ENCODE data around the gene ST6GAL1. TPM values are rescaled to one million over a fixed set of nuclear protein-coding genes. Genes with fewer than 3 reads are reported as not detected.
A peak's percentile ranks its signal among the peaks of the same experiment; 100 is the strongest.
"Not testable (repeated sequence)": the region's sequence is repeated elsewhere in the genome, so short reads cannot be mapped to it uniquely, and the experiment has no call there.

The ST6GAL1 gene
- total RNA-seq, result 100 to 1,000 TPM; 222 to 232 TPM
- polyA plus RNA-seq, result 100 to 1,000 TPM; 165 to 172 TPM

- H3K36me3 ChIP-seq (ENCODE audit: insufficient read depth, low read length), result peaks cover 10% of the 10 kb centered on the region
- Mint-ChIP-seq H3K36me3 (peaks cover 26 to 41% of the 10 kb centered on the region in 2 donors), H3K4me1 (peaks cover 18 to 52% (median 33%) of the 10 kb centered on the region in 4 donors), H3K27me3 (no peaks in the 10 kb centered on the region), H3K4me3 (peak within 1 kb of the TSS; percentile 91 to 100 (median 99)), H3K27ac (peak within 1 kb of the TSS; percentile 90 to 98 (median 96)), H3K9me3 (peaks cover 0 to 4% (median 0%) of the 10 kb centered on the region in 8 donors)
- ChIA-PET POLR2A (ENCODE audit: partially characterized antibody) (interaction anchor here (0.6 to 6.1 kb wide), 24 partner anchors 8 to 994 kb away, joined by 3 to 136 read pairs (median 14); partner anchors contain the start of genes EIF4A2 and RPL39L), CTCF (ENCODE audit: partially characterized antibody) (interaction anchor here (1.1 to 12.6 kb wide), 10 partner anchors 8 to 235 kb away, joined by 5 to 184 read pairs (median 12); no protein-coding TSS in a partner anchor)
- H3K27me3 ChIP-seq (ENCODE audit: insufficient read depth, low read length), result no peaks in the 10 kb centered on the region
- DNase-seq, result peak; percentile 55 to 74 (median 59)
- peaks cover 31% of the 10 kb centered on the region for H3K4me1 ChIP-seq (ENCODE audit: insufficient read depth, low read length)
- H3K9me3 ChIP-seq (ENCODE audit: control insufficient read depth in 1 of 2, low read length in 2 of 2), result no peaks in the 10 kb centered on the region
- H3K4me3 ChIP-seq (ENCODE audit: low read length in 2 of 2), result peak within 1 kb of the TSS; percentile 85 to 92
- intact Hi-C loops (cut with micrococcal nuclease), result loop anchor here (2.0 to 5.0 kb wide), 4 partner anchors 29 to 237 kb away; no protein-coding TSS in a partner anchor
- H3K27ac ChIP-seq (ENCODE audit: low read depth, low read length), result peak within 1 kb of the TSS; percentile 81
Observed at GRCh38 chr3:186930143-186930640, at the start of gene ST6GAL1. TSS of gene ST6GAL1 (plus strand) at chr3:186930526. CDS start at chr3:187042704, 112,178 bp downstream.

DNA sequence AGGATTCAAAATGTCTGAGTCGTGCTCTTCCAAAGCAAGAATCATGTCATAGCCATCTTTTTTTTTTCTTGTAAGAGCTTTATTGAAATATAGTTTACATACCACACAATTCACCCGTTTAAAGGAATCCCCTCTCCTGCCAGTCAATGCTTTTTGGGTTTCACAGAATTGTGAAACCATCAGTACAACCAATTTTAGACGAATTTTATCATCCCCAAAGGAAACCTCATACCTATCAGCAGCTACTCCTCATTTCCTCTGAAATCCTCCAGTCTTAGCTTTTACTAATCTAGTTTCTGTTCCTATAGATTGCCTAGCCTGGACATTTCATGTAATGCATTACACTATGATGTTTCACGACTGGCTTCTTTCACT lies 48.2 kb upstream of the ST6GAL1 start:
- POLR2A ChIA-PET (ENCODE audit: partially characterized antibody), result interaction anchor here (0.8 to 3.7 kb wide), 5 partner anchors 10 to 146 kb away, joined by 3 to 36 read pairs (median 6); partner anchors contain the start of gene ST6GAL1
- H3K4me1 Mint-ChIP-seq, result peaks cover 30 to 55% (median 40%) of the 10 kb centered on the region in 4 donors
- intact Hi-C loops (cut with micrococcal nuclease), result loop anchor here (2.0 kb wide), 1 partner anchor 51 kb away; no protein-coding TSS in a partner anchor

DNA sequence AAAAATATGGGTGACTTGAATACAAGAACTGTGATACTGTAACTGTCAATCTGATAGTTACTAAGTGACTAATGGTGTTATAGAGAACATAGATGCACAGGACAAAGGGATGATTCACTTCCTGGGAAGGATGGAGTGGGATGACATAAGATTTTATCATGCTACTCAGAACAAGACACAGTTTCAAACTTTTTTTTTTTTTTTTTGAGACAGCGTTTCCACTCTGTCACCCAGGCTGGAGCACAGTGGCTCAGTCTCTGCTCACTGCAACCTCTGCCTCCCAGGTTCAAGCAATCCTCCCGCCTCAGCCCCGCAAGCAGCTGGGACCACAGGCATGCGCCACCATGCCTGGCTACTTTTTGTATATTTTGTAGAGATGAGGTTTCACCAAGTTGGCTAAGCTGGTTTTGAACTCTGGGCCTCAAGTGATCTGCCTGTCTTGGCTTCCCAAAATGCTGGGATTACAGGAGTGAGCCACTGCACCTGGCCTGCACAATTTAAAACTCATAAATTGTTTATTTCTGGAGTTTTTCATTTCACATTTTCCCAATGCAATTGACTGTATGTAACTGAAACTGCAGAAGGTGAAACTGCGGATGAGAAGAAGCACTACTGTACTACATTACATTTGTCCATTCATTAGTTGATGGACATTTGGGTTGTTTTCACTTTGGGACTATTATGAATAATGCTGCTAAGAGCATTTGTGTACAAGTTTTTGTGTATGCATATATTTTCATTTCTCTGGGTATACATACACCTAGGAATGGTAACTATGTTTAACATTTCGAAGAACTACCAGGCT lies 47.2 kb upstream of the ST6GAL1 start:
- Mint-ChIP-seq H3K9me3 (peaks cover 0 to 7% (median 2%) of the 10 kb centered on the region in 8 donors), H3K27me3 (no peaks in the 10 kb centered on the region), H3K4me1 (peaks cover 30 to 55% (median 40%) of the 10 kb centered on the region in 4 donors), H3K4me3 (peak overlapping the region in 6 of 8 donors; percentile 17 to 77 (median 39)), H3K36me3 (peaks cover 0 to 8% of the 10 kb centered on the region in 2 donors), H3K27ac (peak overlapping the region in 5 of 7 donors; percentile 11 to 26 (median 17))
- no peaks in the 10 kb centered on the region for H3K36me3 ChIP-seq (ENCODE audit: insufficient read depth, low read length)
- CTCF ChIA-PET (ENCODE audit: partially characterized antibody), result interaction anchor here (0.7 to 1.2 kb wide), 3 partner anchors 11 to 230 kb away, joined by 3 to 4 read pairs (median 3); no protein-coding TSS in a partner anchor
- no peak overlapping the region for H3K27ac ChIP-seq (ENCODE audit: low read depth, low read length)
- H3K4me3 ChIP-seq (ENCODE audit: low read length in 2 of 2), result no peak overlapping the region
- H3K27me3 ChIP-seq (ENCODE audit: insufficient read depth, low read length), result no peaks in the 10 kb centered on the region
- intact Hi-C loops (cut with micrococcal nuclease), result loop anchor here (2.0 kb wide), 1 partner anchor 50 kb away; no protein-coding TSS in a partner anchor
- no peaks in the 10 kb centered on the region for H3K9me3 ChIP-seq (ENCODE audit: control insufficient read depth in 1 of 2, low read length in 2 of 2)
- peaks cover 45% of the 10 kb centered on the region for H3K4me1 ChIP-seq (ENCODE audit: insufficient read depth, low read length)
- POLR2A ChIA-PET (ENCODE audit: partially characterized antibody), result interaction anchor here (1.4 to 3.7 kb wide), 4 partner anchors 26 to 145 kb away, joined by 3 to 36 read pairs (median 6); partner anchors contain the start of gene ST6GAL1
- DNase-seq, result no peak

More for the DNA sequence above, 48.2 kb upstream of the ST6GAL1 start:
- CTCF ChIA-PET (ENCODE audit: partially characterized antibody), result interaction anchor here (0.7 to 1.2 kb wide), 3 partner anchors 10 to 231 kb away, joined by 3 to 4 read pairs (median 3); no protein-coding TSS in a partner anchor
- Mint-ChIP-seq H3K9me3 (peaks cover 0 to 7% (median 2%) of the 10 kb centered on the region in 8 donors), H3K36me3 (peaks cover 0 to 8% of the 10 kb centered on the region in 2 donors), H3K27me3 (no peaks in the 10 kb centered on the region), H3K4me3 (peak overlapping the region in 7 of 8 donors; percentile 21 to 84 (median 54)), H3K27ac (peak overlapping the region in 4 of 7 donors; percentile 2 to 82 (median 60))
- no peak overlapping the region for H3K4me3 ChIP-seq (ENCODE audit: low read length in 2 of 2)
- H3K36me3 ChIP-seq (ENCODE audit: insufficient read depth, low read length), result no peaks in the 10 kb centered on the region
- no peaks in the 10 kb centered on the region for H3K9me3 ChIP-seq (ENCODE audit: control insufficient read depth in 1 of 2, low read length in 2 of 2)
- H3K27ac ChIP-seq (ENCODE audit: low read depth, low read length), result no peak overlapping the region
- peaks cover 45% of the 10 kb centered on the region for H3K4me1 ChIP-seq (ENCODE audit: insufficient read depth, low read length)
- DNase-seq, result no peak
- H3K27me3 ChIP-seq (ENCODE audit: insufficient read depth, low read length), result no peaks in the 10 kb centered on the region

GRCh38 chr3:186883686-186884058 lies 46.7 kb upstream of the ST6GAL1 start:
- Histone ChIP-seq H3K36me3 (ENCODE audit: insufficient read depth, low read length) (no peaks in the 10 kb centered on the region), H3K27ac (ENCODE audit: low read depth, low read length) (no peak overlapping the region), H3K4me1 (ENCODE audit: insufficient read depth, low read length) (peaks cover 45% of the 10 kb centered on the region), H3K4me3 (ENCODE audit: low read length in 2 of 2) (no peak overlapping the region), H3K27me3 (ENCODE audit: insufficient read depth, low read length) (no peaks in the 10 kb centered on the region), H3K9me3 (ENCODE audit: control insufficient read depth in 1 of 2, low read length in 2 of 2) (no peaks in the 10 kb centered on the region)
- peaks cover 0 to 7% (median 2%) of the 10 kb centered on the region in 8 donors for H3K9me3 Mint-ChIP-seq
- H3K36me3 Mint-ChIP-seq, result peaks cover 0 to 8% of the 10 kb centered on the region in 2 donors
- H3K27me3 Mint-ChIP-seq, result no peaks in the 10 kb centered on the region
- ChIA-PET POLR2A (ENCODE audit: partially characterized antibody) (interaction anchor here (1.9 to 3.7 kb wide), 2 partner anchors 25 to 49 kb away, joined by 5 to 36 read pairs; partner anchors contain the start of gene ST6GAL1), CTCF (ENCODE audit: partially characterized antibody) (no interaction called here)
- intact Hi-C loops (cut with micrococcal nuclease), result loop anchor here (2.0 kb wide), 1 partner anchor 49 kb away; no protein-coding TSS in a partner anchor
- peak overlapping the region in 5 of 7 donors; percentile 11 to 26 (median 17) for H3K27ac Mint-ChIP-seq
- DNase-seq, result no peak
- peaks cover 30 to 55% (median 40%) of the 10 kb centered on the region in 4 donors for H3K4me1 Mint-ChIP-seq
- peak overlapping the region in 7 of 8 donors; percentile 14 to 77 (median 37) for H3K4me3 Mint-ChIP-seq

- H3K4me3 Mint-ChIP-seq; H3K9me3 ChIP-seq (ENCODE audit: control insufficient read depth in 1 of 2, low read length in 2 of 2); intact Hi-C loops (cut with micrococcal nuclease); H3K4me3 ChIP-seq (ENCODE audit: low read length in 2 of 2); POLR2A ChIA-PET (ENCODE audit: partially characterized antibody); H3K36me3 ChIP-seq (ENCODE audit: insufficient read depth, low read length); DNase-seq; H3K9me3 Mint-ChIP-seq; H3K27me3 Mint-ChIP-seq; H3K27ac ChIP-seq (ENCODE audit: low read depth, low read length); H3K27me3 ChIP-seq (ENCODE audit: insufficient read depth, low read length); H3K36me3 Mint-ChIP-seq; H3K27ac Mint-ChIP-seq; CTCF ChIA-PET (ENCODE audit: partially characterized antibody): not testable (repeated sequence)
- H3K4me1 Mint-ChIP-seq, result peaks cover 28 to 46% (median 33%) of the 10 kb centered on the region in 4 donors
- H3K4me1 ChIP-seq (ENCODE audit: insufficient read depth, low read length), result peaks cover 37% of the 10 kb centered on the region
Observed at GRCh38 chr3:186884868-186885267, 45.5 kb upstream of the ST6GAL1 start.

DNA sequence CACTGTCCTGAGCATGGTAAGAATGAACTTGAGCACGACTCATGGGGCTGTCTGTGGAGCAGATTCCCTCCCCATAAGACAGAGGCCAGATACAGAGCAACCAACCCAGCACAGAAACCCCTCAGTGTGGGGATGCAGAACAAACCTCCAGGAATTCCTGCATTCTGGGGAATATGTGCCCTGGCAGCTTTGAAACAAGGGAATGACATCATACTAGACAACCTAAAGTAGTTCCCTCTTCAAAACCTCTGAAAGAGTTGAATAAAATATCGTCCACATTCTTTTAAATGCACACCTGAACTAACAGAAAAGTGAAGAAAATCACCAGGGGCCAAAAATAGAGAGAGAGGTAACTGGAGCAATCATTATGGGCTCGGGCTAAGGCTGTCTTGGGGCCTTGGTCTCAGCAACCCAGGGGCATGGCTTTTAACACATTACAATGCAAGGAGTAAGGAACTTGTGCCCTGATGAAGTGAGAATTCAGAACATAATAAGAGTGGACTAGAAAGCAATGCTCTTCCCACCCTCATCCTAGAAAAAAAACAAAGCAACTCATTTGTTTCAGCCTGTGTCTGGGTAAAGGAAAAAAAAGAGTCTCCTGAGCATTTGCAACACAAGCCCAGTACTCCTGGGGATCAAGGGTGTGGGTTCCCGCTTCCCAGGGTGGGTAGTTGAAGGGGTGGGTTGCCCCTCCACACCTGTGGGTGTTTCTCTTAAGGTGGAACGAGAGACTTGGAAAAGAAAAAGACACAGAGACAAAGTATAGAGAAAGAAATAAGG lies 43.9 kb upstream of the ST6GAL1 start:
- H3K27me3 Mint-ChIP-seq, result no peaks in the 10 kb centered on the region
- ChIA-PET CTCF (ENCODE audit: partially characterized antibody) (no interaction called here), POLR2A (ENCODE audit: partially characterized antibody) (interaction anchor here (0.7 kb wide), 1 partner anchor 23 kb away, joined by 3 read pairs; no protein-coding TSS in a partner anchor)
- H3K4me3 ChIP-seq (ENCODE audit: low read length in 2 of 2), result no peak overlapping the region
- no peak for DNase-seq
- H3K36me3 ChIP-seq (ENCODE audit: insufficient read depth, low read length), result no peaks in the 10 kb centered on the region
- no peak overlapping the region for H3K4me3 Mint-ChIP-seq
- H3K4me1 Mint-ChIP-seq, result peaks cover 17 to 34% (median 22%) of the 10 kb centered on the region in 4 donors
- H3K27ac Mint-ChIP-seq, result peak overlapping the region in 1 of 7 donors; percentile 36
- H3K27me3 ChIP-seq (ENCODE audit: insufficient read depth, low read length), result no peaks in the 10 kb centered on the region
- H3K36me3 Mint-ChIP-seq, result peaks cover 0 to 8% of the 10 kb centered on the region in 2 donors
- no peak overlapping the region for H3K27ac ChIP-seq (ENCODE audit: low read depth, low read length)
- intact Hi-C loops (cut with micrococcal nuclease), result no loop called here
- peaks cover 0 to 7% (median 2%) of the 10 kb centered on the region in 8 donors for H3K9me3 Mint-ChIP-seq
- no peaks in the 10 kb centered on the region for H3K9me3 ChIP-seq (ENCODE audit: control insufficient read depth in 1 of 2, low read length in 2 of 2)
- peaks cover 25% of the 10 kb centered on the region for H3K4me1 ChIP-seq (ENCODE audit: insufficient read depth, low read length)

Measured in CD4-positive, alpha-beta memory T cell (primary cell).